ENCODE measurements around the gene CEACAM18.

DNA sequence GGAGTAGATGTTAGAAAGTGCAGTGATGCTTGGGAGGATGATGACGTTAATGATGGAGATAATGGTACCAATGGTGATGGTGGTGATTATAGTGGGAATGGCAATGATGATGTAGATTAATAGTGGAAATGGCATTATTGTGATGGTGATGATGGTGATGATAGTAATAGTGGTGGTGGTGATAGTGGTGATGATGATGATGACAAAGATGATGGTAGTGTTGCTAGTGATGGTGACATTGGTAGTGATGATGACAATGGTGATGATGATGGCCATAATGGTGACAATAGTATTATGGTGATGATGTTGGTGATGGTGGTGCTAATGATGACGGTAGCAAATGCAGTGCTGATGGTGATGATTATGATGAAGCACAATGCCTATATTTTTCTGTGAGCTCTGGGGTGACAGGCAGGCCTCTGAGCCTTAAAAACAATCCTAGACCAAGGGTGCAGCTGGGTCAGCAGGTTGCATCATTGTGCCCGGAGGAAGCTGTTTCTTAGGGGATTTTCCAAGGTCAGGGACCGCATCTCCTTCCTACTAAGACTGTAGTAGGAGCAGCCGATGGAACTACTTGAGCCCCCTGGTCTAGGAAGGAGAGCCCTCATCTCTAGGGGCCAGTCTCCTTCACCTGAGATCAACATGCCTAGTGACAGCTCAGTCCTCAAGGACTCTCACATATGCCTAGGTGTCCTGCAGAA is 7.8 kb downstream of the CEACAM18 start:
- TF ChIP-seq, protein P1, sequence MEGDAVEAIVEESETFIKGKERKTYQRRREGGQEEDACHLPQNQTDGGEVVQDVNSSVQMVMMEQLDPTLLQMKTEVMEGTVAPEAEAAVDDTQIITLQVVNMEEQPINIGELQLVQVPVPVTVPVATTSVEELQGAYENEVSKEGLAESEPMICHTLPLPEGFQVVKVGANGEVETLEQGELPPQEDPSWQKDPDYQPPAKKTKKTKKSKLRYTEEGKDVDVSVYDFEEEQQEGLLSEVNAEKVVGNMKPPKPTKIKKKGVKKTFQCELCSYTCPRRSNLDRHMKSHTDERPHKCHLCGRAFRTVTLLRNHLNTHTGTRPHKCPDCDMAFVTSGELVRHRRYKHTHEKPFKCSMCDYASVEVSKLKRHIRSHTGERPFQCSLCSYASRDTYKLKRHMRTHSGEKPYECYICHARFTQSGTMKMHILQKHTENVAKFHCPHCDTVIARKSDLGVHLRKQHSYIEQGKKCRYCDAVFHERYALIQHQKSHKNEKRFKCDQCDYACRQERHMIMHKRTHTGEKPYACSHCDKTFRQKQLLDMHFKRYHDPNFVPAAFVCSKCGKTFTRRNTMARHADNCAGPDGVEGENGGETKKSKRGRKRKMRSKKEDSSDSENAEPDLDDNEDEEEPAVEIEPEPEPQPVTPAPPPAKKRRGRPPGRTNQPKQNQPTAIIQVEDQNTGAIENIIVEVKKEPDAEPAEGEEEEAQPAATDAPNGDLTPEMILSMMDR (IDR thresholded peaks at IDR 0.05; ENCODE audit: poor library complexity), result no peak
- no peak for TF ChIP-seq EZH2 (IDR thresholded peaks at IDR 0.05; ENCODE audit: borderline replicate concordance)

Data from hepatocyte (in vitro differentiated cells).